OCI-LY7 (cell line): ENCODE data around the gene CD59. TPM values are rescaled to one million over a fixed set of nuclear protein-coding genes. Genes with fewer than 3 reads are reported as not detected.
A peak's percentile ranks its signal among the peaks of the same experiment; 100 is the strongest.

Experiments used
- BruUV-seq: library from RNA; stranded (reverse); fragments of 400-500 nt; replicated peaks from 2 replicates; lab custom pipeline; 2021; lab: Mats Ljungman, UMichigan
- CTCF ChIA-PET: fragments of 300-600 bp; sonication (Branson Sonifier 250); formaldehyde crosslinking; loops from one replicate; lab custom pipeline; 2022; ENCODE audit warnings: antibody characterized with exemption; ENCODE audit not compliant: unreplicated experiment; lab: Charles Lee
- POLR2A ChIA-PET: fragments of 300-600 bp; sonication (Branson Sonifier 250); formaldehyde crosslinking; loops from one replicate; lab custom pipeline; 2022; ENCODE audit warnings: antibody characterized with exemption; lab: Charles Lee
- DNase-seq: peaks from one replicate; pipeline ENCODE4 v3.0.0-alpha.2; 2015; ENCODE audit warnings: low spot score
- H2AFZ ChIP-seq: fragments of 200-600 bp; sonication (generic), shearing (Covaris generic); 2 replicates; pipeline ENCODE4 v1.6.1; 2014; ENCODE audit warnings: mild to moderate bottlenecking, antibody characterized with exemption, low read length, moderate library complexity
- H3K27ac ChIP-seq: fragments of 200-600 bp; sonication (generic); 2 replicates; pipeline ENCODE4 v1.5.1; 2014; ENCODE audit warnings: mixed run types, low read depth, mild to moderate bottlenecking, moderate library complexity, low read length, inconsistent platforms; ENCODE audit not compliant: poor library complexity, severe bottlenecking
- H3K36me3 ChIP-seq: fragments of 200-600 bp; sonication (generic); 2 replicates; pipeline ENCODE4 v1.6.1; 2014; ENCODE audit warnings: mild to moderate bottlenecking, antibody characterized with exemption, low read length, moderate library complexity, mixed read lengths; ENCODE audit not compliant: insufficient read depth
- H3K4me1 ChIP-seq: fragments of 200-600 bp; sonication (generic); 2 replicates; pipeline ENCODE4 v1.5.1; 2014; ENCODE audit warnings: mild to moderate bottlenecking, low read length; ENCODE audit not compliant: insufficient read depth, poor library complexity, severe bottlenecking
- H3K4me2 ChIP-seq: fragments of 200-600 bp; sonication (generic); 2 replicates; pipeline ENCODE4 v1.6.1; 2014; ENCODE audit warnings: mild to moderate bottlenecking, low read length
- H3K4me3 ChIP-seq: fragments of 200-600 bp; sonication (generic); 2 replicates; pipeline ENCODE4 v1.5.1; 2014; ENCODE audit warnings: mild to moderate bottlenecking, low read depth, low read length; ENCODE audit not compliant: poor library complexity, severe bottlenecking
- H3K79me2 ChIP-seq: fragments of 200-600 bp; sonication (generic); 2 replicates; pipeline ENCODE4 v1.6.1; 2016; ENCODE audit warnings: low read depth, mild to moderate bottlenecking, low read length, moderate library complexity, mixed read lengths; ENCODE audit not compliant: insufficient read depth
- H3K9me2 ChIP-seq: fragments of 200-600 bp; sonication (generic); 2 replicates; pipeline ENCODE4 v1.6.1; 2016; ENCODE audit warnings: mild to moderate bottlenecking, low read length, mixed read lengths; ENCODE audit not compliant: insufficient read depth
- H3K9me3 ChIP-seq: fragments of 200-600 bp; sonication (generic); 2 replicates; pipeline ENCODE4 v1.6.1; 2014; ENCODE audit warnings: mild to moderate bottlenecking, mixed run types, low read length, mixed read lengths
- H4K20me1 ChIP-seq: fragments of 200-600 bp; sonication (generic); 2 replicates; pipeline ENCODE4 v1.6.1; 2014; ENCODE audit warnings: mild to moderate bottlenecking, antibody characterized with exemption, low read length, moderate library complexity, mixed read lengths; ENCODE audit not compliant: insufficient read depth
- EZH2phosphoT487 ChIP-seq: fragments of 200-600 bp; sonication (generic); IDR thresholded peaks from 2 replicates; pipeline ENCODE4 v1.6.1; 2018; ENCODE audit warnings: low read depth, borderline replicate concordance, mild to moderate bottlenecking, mixed run types, antibody characterized with exemption, low read length, moderate library complexity, mixed read lengths
- intact Hi-C: fragments of 100-400 bp; cut with micrococcal nuclease; formaldehyde crosslinking; loops from one replicate; pipeline ENCODE4 v1.10.0; 2022; ENCODE audit not compliant: unreplicated experiment
- total RNA-seq, 2 experiments: library from RNA; depleted of rRNA in 1 of 2; stranded (reverse); fragments of >200 nt in 1 of 2; shearing (Covaris generic) in 1 of 2; gene quantifications; 2 replicates each; pipeline ENCODE4 v1.2.3, GENCODE V29; 2014 to 2022
- TF ChIP-seq, protein P1 (sequence below): fragments of 200-600 bp; sonication (generic); conservative IDR thresholded peaks from 2 replicates; pipeline ENCODE4 v1.5.1; 2014; ENCODE audit warnings: mild to moderate bottlenecking, antibody characterized with exemption, low read length, moderate library complexity, mixed read lengths

The CD59 gene
- total RNA-seq, 2 experiments from 2014 or later = 20.2 to 35.5 TPM

GRCh38 chr11:33735271-33736147 is 714 bp downstream of the CD59 start:
- H3K4me2 ChIP-seq = peak overlapping the region; percentile 81
- H3K4me1 ChIP-seq = peaks cover 11% of the 10 kb centered on the region
- TF ChIP-seq, protein P1, sequence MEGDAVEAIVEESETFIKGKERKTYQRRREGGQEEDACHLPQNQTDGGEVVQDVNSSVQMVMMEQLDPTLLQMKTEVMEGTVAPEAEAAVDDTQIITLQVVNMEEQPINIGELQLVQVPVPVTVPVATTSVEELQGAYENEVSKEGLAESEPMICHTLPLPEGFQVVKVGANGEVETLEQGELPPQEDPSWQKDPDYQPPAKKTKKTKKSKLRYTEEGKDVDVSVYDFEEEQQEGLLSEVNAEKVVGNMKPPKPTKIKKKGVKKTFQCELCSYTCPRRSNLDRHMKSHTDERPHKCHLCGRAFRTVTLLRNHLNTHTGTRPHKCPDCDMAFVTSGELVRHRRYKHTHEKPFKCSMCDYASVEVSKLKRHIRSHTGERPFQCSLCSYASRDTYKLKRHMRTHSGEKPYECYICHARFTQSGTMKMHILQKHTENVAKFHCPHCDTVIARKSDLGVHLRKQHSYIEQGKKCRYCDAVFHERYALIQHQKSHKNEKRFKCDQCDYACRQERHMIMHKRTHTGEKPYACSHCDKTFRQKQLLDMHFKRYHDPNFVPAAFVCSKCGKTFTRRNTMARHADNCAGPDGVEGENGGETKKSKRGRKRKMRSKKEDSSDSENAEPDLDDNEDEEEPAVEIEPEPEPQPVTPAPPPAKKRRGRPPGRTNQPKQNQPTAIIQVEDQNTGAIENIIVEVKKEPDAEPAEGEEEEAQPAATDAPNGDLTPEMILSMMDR = no peak
- TF ChIP-seq EZH2phosphoT487 = no peak
- H3K9me2 ChIP-seq = no peaks in the 10 kb centered on the region
- BruUV-seq = no TSS peak
- intact Hi-C loops = loop anchor here (5.0 kb wide), 3 partner anchors 358 to 573 kb away; partner anchors contain the start of genes CSTF3, HIPK3 and KIAA1549L
- ChIA-PET POLR2A (interaction anchor here (1.0 to 2.1 kb wide), 2 partner anchors 19 to 35 kb away, joined by 3 to 5 read pairs; partner anchors contain the start of gene C11orf91), CTCF (no interaction called here)
- peak overlapping the region; percentile 97 for H2AFZ ChIP-seq
- peak overlapping the region; percentile 21 for H3K27ac ChIP-seq
- peak overlapping the region; percentile 86 for H3K4me3 ChIP-seq
- no peaks in the 10 kb centered on the region for H3K9me3 ChIP-seq
- peaks cover 5% of the 10 kb centered on the region; the same call in 1 of the 2 replicates for H3K36me3 ChIP-seq
- DNase-seq = peak; percentile 76
- H3K79me2 ChIP-seq = peaks cover 8% of the 10 kb centered on the region; the same call in 1 of the 2 replicates
- H4K20me1 ChIP-seq = peaks cover 3% of the 10 kb centered on the region; the same call in 1 of the 2 replicates

GRCh38 chr11:33734441-33735270 is 1.6 kb downstream of the CD59 start:
- CTCF ChIA-PET = no interaction called here
- Histone ChIP-seq H4K20me1 (peaks cover 3% of the 10 kb centered on the region; the same call in 1 of the 2 replicates), H3K4me1 (peaks cover 11% of the 10 kb centered on the region), H3K79me2 (peaks cover 8% of the 10 kb centered on the region; the same call in 1 of the 2 replicates), H3K27ac (peak overlapping the region; percentile 21), H3K4me3 (peak overlapping the region; percentile 86), H3K9me3 (no peaks in the 10 kb centered on the region), H3K36me3 (peaks cover 5% of the 10 kb centered on the region; the same call in 1 of the 2 replicates), H3K4me2 (peak overlapping the region; percentile 81), H2AFZ (peak overlapping the region; percentile 97), H3K9me2 (no peaks in the 10 kb centered on the region)
- TSS peak; percentile 65 for BruUV-seq
- TF ChIP-seq EZH2phosphoT487 = no peak
- TF ChIP-seq, protein P1 = no peak
- DNase-seq = no peak
- intact Hi-C loops = loop anchor here (5.0 kb wide), 3 partner anchors 357 to 572 kb away; partner anchors contain the start of genes CSTF3, HIPK3 and KIAA1549L
- POLR2A ChIA-PET = interaction anchor here (1.0 kb wide), 1 partner anchor 169 kb away, joined by 3 read pairs; no protein-coding TSS in a partner anchor
